Vagina (tissue), 2 donors: Measurements from ENCODE around the gene STARD3NL. TPM values are rescaled to one million over a fixed set of nuclear protein-coding genes. Genes with fewer than 3 reads are reported as not detected.

ENCODE experiments used
- DNase-seq, 2 donors: peaks; one replicate each; pipeline ENCODE4 v3.0.0-alpha.2; 2017; ENCODE audit errors: extremely low spot score in 2 of 2
- H3K27ac ChIP-seq: fragments of 200-600 bp; sonication (generic); one replicate; pipeline ENCODE4 v1.5.1; 2019
- H3K27me3 ChIP-seq: fragments of 200-600 bp; sonication (generic); one replicate; pipeline ENCODE4 v1.5.1; 2019
- H3K36me3 ChIP-seq, 2 donors: fragments of 200-600 bp; sonication (generic); one replicate each; pipeline ENCODE4 v1.5.1; 2017 to 2019
- H3K4me1 ChIP-seq: fragments of 200-600 bp; sonication (generic); one replicate; pipeline ENCODE4 v1.5.1; 2019
- H3K4me3 ChIP-seq, 2 donors: fragments of 200-600 bp; sonication (generic); 1 replicate in 1 of 2; 2 replicates in 1 of 2; pipeline ENCODE4 v1.5.1; 2016 to 2019
- H3K9me3 ChIP-seq: fragments of 200-600 bp; sonication (generic); one replicate; pipeline ENCODE4 v1.5.1; 2019
- POLR2A ChIP-seq, 2 donors: fragments of 450-650 bp; IDR thresholded peaks; one replicate each; pipeline ENCODE4 v1.6.1; 2017; ENCODE audit warnings: antibody characterized with exemption in 2 of 2, mild to moderate bottlenecking in 2 of 2, moderate library complexity in 2 of 2
- POLR2AphosphoS5 ChIP-seq, 2 donors: sonication (generic); formaldehyde crosslinking; IDR thresholded peaks; one replicate each; pipeline ENCODE4 v1.9.0; 2017; ENCODE audit warnings: antibody characterized with exemption in 2 of 2, mild to moderate bottlenecking in 2 of 2, low read depth in 1 of 2; ENCODE audit not compliant: insufficient read depth in 1 of 2
- intact Hi-C: fragments of 100-400 bp; cut with DNase I; formaldehyde crosslinking; loops from one replicate; pipeline ENCODE4 v1.15.1; 2023
- total RNA-seq: library from RNA; depleted of rRNA; stranded (reverse); fragments of >200 nt; gene quantifications from one replicate; pipeline ENCODE4 v1.2.3, GENCODE V29; 2016
- TF ChIP-seq, protein P1 (sequence below), 3 experiments: fragments of 450-650 bp in 2 of 3; fragments of 200-600 bp in 1 of 3; sonication (generic) in 1 of 3; IDR thresholded peaks; one replicate each; pipeline ENCODE4 v1.5.1; 2017 to 2019; ENCODE audit warnings: antibody characterized with exemption in 3 of 3, mild to moderate bottlenecking in 2 of 3, moderate library complexity in 2 of 3

STARD3NL gene
- total RNA-seq, 1 donor from 2014 or later = 29.5 TPM

DNA sequence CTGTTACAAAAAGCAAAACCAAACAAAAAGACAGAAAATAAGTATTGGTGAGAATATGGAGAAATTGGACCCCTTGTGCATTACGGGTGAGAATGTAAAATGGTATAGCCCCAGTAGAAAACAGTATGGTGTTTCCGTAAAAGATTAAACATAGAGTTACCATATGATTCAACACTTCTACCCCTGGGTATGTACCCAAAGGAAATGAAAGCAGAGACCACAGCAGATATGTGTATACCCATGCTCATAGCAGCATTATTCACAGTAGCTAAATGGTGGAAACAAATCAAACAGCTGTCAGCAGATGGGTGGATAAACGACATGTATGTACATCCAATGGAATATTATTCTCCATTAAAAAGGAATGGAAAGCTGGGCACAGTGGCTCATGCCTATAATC lies 42.4 kb downstream of the STARD3NL start:
- peaks cover 5% of the 10 kb centered on the region for H3K4me1 ChIP-seq
- H3K27me3 ChIP-seq = no peaks in the 10 kb centered on the region
- H3K9me3 ChIP-seq = no peaks in the 10 kb centered on the region
- no peak overlapping the region for H3K27ac ChIP-seq
- H3K36me3 ChIP-seq = peaks cover 0 to 47% of the 10 kb centered on the region in 2 donors
- intact Hi-C loops = loop anchor here (5.0 kb wide), 2 partner anchors 113 to 318 kb away; no protein-coding TSS in a partner anchor
- TF ChIP-seq POLR2A (IDR thresholded peaks at IDR 0.05) (no peak), POLR2AphosphoS5 (IDR thresholded peaks at IDR 0.05; ENCODE audit: insufficient read depth in 1 of 2, low read depth in 1 of 2) (no peak)
- TF ChIP-seq, protein P1, sequence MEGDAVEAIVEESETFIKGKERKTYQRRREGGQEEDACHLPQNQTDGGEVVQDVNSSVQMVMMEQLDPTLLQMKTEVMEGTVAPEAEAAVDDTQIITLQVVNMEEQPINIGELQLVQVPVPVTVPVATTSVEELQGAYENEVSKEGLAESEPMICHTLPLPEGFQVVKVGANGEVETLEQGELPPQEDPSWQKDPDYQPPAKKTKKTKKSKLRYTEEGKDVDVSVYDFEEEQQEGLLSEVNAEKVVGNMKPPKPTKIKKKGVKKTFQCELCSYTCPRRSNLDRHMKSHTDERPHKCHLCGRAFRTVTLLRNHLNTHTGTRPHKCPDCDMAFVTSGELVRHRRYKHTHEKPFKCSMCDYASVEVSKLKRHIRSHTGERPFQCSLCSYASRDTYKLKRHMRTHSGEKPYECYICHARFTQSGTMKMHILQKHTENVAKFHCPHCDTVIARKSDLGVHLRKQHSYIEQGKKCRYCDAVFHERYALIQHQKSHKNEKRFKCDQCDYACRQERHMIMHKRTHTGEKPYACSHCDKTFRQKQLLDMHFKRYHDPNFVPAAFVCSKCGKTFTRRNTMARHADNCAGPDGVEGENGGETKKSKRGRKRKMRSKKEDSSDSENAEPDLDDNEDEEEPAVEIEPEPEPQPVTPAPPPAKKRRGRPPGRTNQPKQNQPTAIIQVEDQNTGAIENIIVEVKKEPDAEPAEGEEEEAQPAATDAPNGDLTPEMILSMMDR (IDR thresholded peaks at IDR 0.05) = no peak
- no peak for DNase-seq
- no peak overlapping the region for H3K4me3 ChIP-seq

DNA sequence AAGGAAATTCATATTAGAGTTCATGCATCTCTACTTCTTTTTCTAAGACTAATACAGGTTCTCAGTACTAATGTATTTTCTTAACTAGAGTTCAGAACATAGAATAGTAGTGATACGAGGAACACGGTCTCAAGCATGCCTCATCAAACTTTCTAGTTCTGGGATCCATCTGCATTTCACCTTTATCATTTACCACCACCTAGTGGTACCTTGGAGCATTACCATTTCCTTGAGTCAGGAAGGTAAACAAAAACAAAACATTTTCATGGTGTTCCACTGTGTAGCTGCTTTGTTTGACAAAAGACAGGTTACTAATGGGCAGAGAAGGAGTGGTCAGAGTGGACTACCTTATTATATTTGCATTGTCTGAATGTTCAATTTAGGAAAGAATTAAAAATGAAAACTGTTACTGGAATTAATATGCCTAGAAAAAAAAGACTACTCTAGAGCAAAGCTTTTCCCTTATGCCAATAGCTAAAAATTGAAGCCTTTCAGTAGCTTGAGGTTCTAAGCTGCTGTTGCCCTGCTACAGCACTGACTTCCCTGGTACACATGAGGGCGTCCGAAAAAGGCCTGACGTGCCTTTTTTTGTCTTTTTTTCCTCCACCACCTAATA lies 44.5 kb downstream of the STARD3NL start:
- H3K4me3 ChIP-seq = no peak overlapping the region

DNA sequence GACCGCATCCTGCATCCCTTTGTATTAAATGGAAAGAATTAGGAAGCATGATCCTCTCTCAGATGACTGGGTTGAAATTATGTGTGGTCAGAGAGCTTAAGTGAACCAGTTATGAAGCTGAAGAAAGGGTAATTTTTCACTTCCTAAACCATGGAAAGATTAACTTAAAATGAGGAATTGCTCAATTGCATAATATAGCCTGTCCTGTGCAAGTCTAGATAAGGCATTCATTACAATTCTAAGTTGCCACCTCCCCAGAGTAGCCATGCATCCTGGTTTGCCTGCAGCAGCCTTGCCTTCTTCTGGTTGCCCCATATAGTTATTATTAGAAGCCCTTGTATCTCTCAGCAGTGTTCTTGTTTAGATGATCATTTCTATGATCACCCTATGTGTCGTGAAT lies 45.3 kb downstream of the STARD3NL start:
- no peak overlapping the region for H3K27ac ChIP-seq
- no peaks in the 10 kb centered on the region for H3K27me3 ChIP-seq
- TF ChIP-seq, protein P1 (IDR thresholded peaks at IDR 0.05) = no peak
- TF ChIP-seq POLR2A (IDR thresholded peaks at IDR 0.05) = no peak
- no peak for TF ChIP-seq POLR2AphosphoS5 (IDR thresholded peaks at IDR 0.05; ENCODE audit: insufficient read depth in 1 of 2, low read depth in 1 of 2)
- no peak overlapping the region for H3K4me3 ChIP-seq
- intact Hi-C loops = loop anchor here (5.0 kb wide), 2 partner anchors 116 to 321 kb away; no protein-coding TSS in a partner anchor
- H3K9me3 ChIP-seq = no peaks in the 10 kb centered on the region
- H3K36me3 ChIP-seq = peaks cover 0 to 31% of the 10 kb centered on the region in 2 donors
- no peaks in the 10 kb centered on the region for H3K4me1 ChIP-seq
- DNase-seq = no peak

More for the DNA sequence above, 44.5 kb downstream of the STARD3NL start:
- Histone ChIP-seq H3K27ac (no peak overlapping the region), H3K9me3 (no peaks in the 10 kb centered on the region), H3K4me1 (no peaks in the 10 kb centered on the region), H3K27me3 (no peaks in the 10 kb centered on the region), H3K36me3 (peaks cover 0 to 37% of the 10 kb centered on the region in 2 donors)
- TF ChIP-seq POLR2A (IDR thresholded peaks at IDR 0.05) (no peak), POLR2AphosphoS5 (IDR thresholded peaks at IDR 0.05; ENCODE audit: insufficient read depth in 1 of 2, low read depth in 1 of 2) (peak in 1 of 2 donors; percentile 37)
- TF ChIP-seq, protein P1 (IDR thresholded peaks at IDR 0.05) = peak; percentile 73 to 92 (median 91)
- DNase-seq = no peak
- intact Hi-C loops = loop anchor here (5.0 kb wide), 2 partner anchors 115 to 320 kb away; no protein-coding TSS in a partner anchor

DNA sequence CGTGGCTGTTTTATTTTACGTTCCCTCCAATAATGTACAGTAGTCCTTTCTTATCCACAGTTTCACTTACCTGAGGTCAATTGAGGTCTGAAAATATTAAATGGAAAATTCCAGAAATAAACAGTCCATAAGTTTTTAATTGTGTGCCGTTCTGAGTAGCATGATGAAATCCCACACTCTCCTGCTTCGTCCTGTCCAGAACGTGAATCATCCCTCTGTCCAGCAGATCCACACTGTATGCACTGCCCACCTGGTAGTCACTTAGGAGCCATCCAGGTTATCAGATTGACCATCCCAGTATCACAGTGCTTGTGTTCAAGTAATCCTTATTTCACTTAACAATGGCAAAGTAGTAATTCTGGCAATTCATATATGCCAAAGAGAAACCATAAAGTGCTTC lies 46.3 kb downstream of the STARD3NL start:
- no peaks in the 10 kb centered on the region for H3K4me1 ChIP-seq
- DNase-seq = no peak
- intact Hi-C loops = loop anchor here (5.0 kb wide), 2 partner anchors 117 to 322 kb away; no protein-coding TSS in a partner anchor
- peaks cover 0 to 33% of the 10 kb centered on the region in 2 donors for H3K36me3 ChIP-seq
- no peak overlapping the region for H3K4me3 ChIP-seq
- no peak overlapping the region for H3K27ac ChIP-seq
- no peaks in the 10 kb centered on the region for H3K9me3 ChIP-seq
- TF ChIP-seq, protein P1 (IDR thresholded peaks at IDR 0.05) = no peak
- no peak for TF ChIP-seq POLR2A (IDR thresholded peaks at IDR 0.05)
- no peak for TF ChIP-seq POLR2AphosphoS5 (IDR thresholded peaks at IDR 0.05; ENCODE audit: insufficient read depth in 1 of 2, low read depth in 1 of 2)
- H3K27me3 ChIP-seq = no peaks in the 10 kb centered on the region

DNA sequence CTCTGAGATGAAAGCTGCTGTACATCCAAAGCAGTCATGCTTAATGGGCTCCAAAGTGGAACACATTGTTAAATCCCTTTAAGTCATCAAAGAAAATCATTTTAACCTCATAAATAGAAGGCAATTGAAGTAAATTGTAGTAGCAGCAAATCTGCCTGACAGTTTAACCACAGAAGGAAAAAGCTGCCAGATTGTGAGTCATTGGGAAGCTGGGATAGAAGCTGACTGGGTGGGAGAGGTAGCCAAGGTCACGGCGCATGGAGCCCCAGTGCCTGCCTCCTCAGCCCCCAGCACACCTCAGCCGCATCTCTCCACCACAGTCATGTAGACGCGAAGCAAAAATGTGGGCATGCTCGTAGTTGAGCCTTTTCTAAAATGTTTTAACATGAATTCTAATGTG lies 51.3 kb downstream of the STARD3NL start:
- no peak for DNase-seq
- no peak overlapping the region for H3K27ac ChIP-seq
- no peaks in the 10 kb centered on the region for H3K27me3 ChIP-seq
- H3K4me1 ChIP-seq = no peaks in the 10 kb centered on the region
- intact Hi-C loops = no loop called here
- H3K36me3 ChIP-seq = peaks cover 0 to 17% of the 10 kb centered on the region in 2 donors
- TF ChIP-seq POLR2A (IDR thresholded peaks at IDR 0.05) (no peak), POLR2AphosphoS5 (IDR thresholded peaks at IDR 0.05; ENCODE audit: insufficient read depth in 1 of 2, low read depth in 1 of 2) (no peak)
- TF ChIP-seq, protein P1 (IDR thresholded peaks at IDR 0.05) = no peak
- H3K4me3 ChIP-seq = no peak overlapping the region
- no peaks in the 10 kb centered on the region for H3K9me3 ChIP-seq
